Aorta (tissue), 5 donors: ENCODE results near the gene SMIM38. TPM values are rescaled to one million over a fixed set of nuclear protein-coding genes. Genes with fewer than 3 reads are reported as not detected.

Experiments used
- ATAC-seq: fragments of 200-7000 bp; cut with Tn5 transposase; one replicate; pipeline ENCODE4 v1.9.1; 2022; ENCODE audit warnings: moderate library complexity; ENCODE audit not compliant: low FRiP score
- DNase-seq, 2 donors: peaks; one replicate each; pipeline ENCODE4 v3.0.0-alpha.2; 2020
- H3K27ac ChIP-seq, 2 donors: one replicate each; pipeline ENCODE4 v1.5.1; 2013; ENCODE audit warnings: low read length in 2 of 2, mild to moderate bottlenecking in 2 of 2, moderate library complexity in 2 of 2, control low read depth in 1 of 2, inconsistent platforms in 1 of 2, low read depth in 1 of 2
- H3K27me3 ChIP-seq, 2 donors: one replicate each; pipeline ENCODE4 v1.6.1; 2013; ENCODE audit warnings: control low read depth in 1 of 2, low read length in 1 of 2, mild to moderate bottlenecking in 1 of 2, moderate library complexity in 1 of 2; ENCODE audit not compliant: insufficient read depth in 2 of 2, control insufficient read depth in 1 of 2
- H3K36me3 ChIP-seq, 2 donors: one replicate each; pipeline ENCODE4 v1.6.1; 2013; ENCODE audit warnings: control low read depth in 1 of 2, low read length in 1 of 2, mild to moderate bottlenecking in 1 of 2; ENCODE audit not compliant: insufficient read depth in 2 of 2, control insufficient read depth in 1 of 2
- H3K4me1 ChIP-seq, 2 donors: one replicate each; pipeline ENCODE4 v1.6.1; 2013; ENCODE audit warnings: low read length in 2 of 2, control low read depth in 1 of 2, mild to moderate bottlenecking in 1 of 2, moderate library complexity in 1 of 2; ENCODE audit not compliant: insufficient read depth in 2 of 2, control insufficient read depth in 1 of 2
- H3K4me3 ChIP-seq, 2 donors: one replicate each; pipeline ENCODE4 v1.5.1; 2013; ENCODE audit warnings: low read length in 2 of 2, control low read depth in 1 of 2, mild to moderate bottlenecking in 1 of 2
- H3K9me3 ChIP-seq: one replicate; pipeline ENCODE4 v1.6.1; 2013; ENCODE audit warnings: mild to moderate bottlenecking, low read length; ENCODE audit not compliant: control insufficient read depth
- WGBS, 2 donors: extraction: QIAGEN DNeasy Blood & Tissue Kit; methylation state at CpG; one replicate each; pipeline ENCODE4 v1.1.7; 2013; 5-methylcytosine and 5-hydroxymethylcytosine counted together
- intact Hi-C, 2 donors: fragments of 100-400 bp; cut with DNase I; formaldehyde crosslinking; loops; one replicate each; pipeline versions ENCODE4 v1.14.2 to v1.15.0; 2022
- long read RNA-seq, 2 donors: library from polyadenylated mRNA; unstranded; transcript quantifications; one replicate each; pipeline ENCODE4 v2.0.0, GENCODE V29; 2020 to 2021
- polyA plus RNA-seq, 2 donors: library from polyadenylated mRNA; stranded (reverse); fragments of 200-250 nt; gene quantifications; one replicate each; pipeline ENCODE4 v1.2.3, GENCODE V29; 2013
- total RNA-seq, 2 donors: library from RNA; stranded (reverse); fragmentation: NEBNext Ultra II Directional; extraction: Animal tissue kit (Norgen Biotek cat#: 25700); gene quantifications; one replicate each; pipeline ENCODE4 v1.2.1, GENCODE V29; 2021
- donor health status: healthy with polysubstance abuse.
- donor health status: Bipolar disorder and iron deficiency.
- donor health status: DM: no; HTN: no; CAD: no.
- donor health status: DM: no; HTN: no; CAD: no.
- donor health status: DM: yes; HTN: yes; CAD: no.

Gene SMIM38
- total RNA-seq = 1 to 10 TPM; 1.6 to 2.8 TPM
- under 1 TPM in 1 of 2 donors, not detected in 1; 0.56 TPM for polyA plus RNA-seq
- long read RNA-seq, donor 1, partial matches to known transcripts = 1 of 1 reads
- long read RNA-seq, donor 1, other reads (novel, unspliced or antisense) = 0 of 1 reads
- long read RNA-seq, donor 2 = 0 reads

- H3K4me1 ChIP-seq = no peaks in the 10 kb centered on the region
- WGBS, 2 donors = 89 to 93% methylated on average over 32 of the region's 32 CpGs
- no peaks in the 10 kb centered on the region for H3K27me3 ChIP-seq
- intact Hi-C loops = no loop called here
- ATAC-seq = no peak
- H3K9me3 ChIP-seq = no peaks in the 10 kb centered on the region
- no peak within 1 kb of the TSS for H3K27ac ChIP-seq
- no peak for DNase-seq
- H3K36me3 ChIP-seq = no peaks in the 10 kb centered on the region
- H3K4me3 ChIP-seq = no peak within 1 kb of the TSS
These were observed at the start of gene SMIM38 for GRCh38 chr11:69155302-69156234. TSS of gene SMIM38 (plus strand) at chr11:69155935. CDS start at chr11:69157847, 1,912 bp downstream.

GRCh38 chr11:69106031-69106811 lies 49.5 kb upstream of the SMIM38 start:
- no peaks in the 10 kb centered on the region for H3K9me3 ChIP-seq
- H3K36me3 ChIP-seq = no peaks in the 10 kb centered on the region
- 73 to 79% methylated on average over 23 of the region's 23 CpGs for WGBS, 2 donors
- intact Hi-C loops = loop anchor here in 1 of 2 donors (10.0 kb wide), 1 partner anchor 129 kb away; no protein-coding TSS in a partner anchor
- ATAC-seq (no peak), DNase-seq (peak in 1 of 2 donors; percentile 38)
- no peaks in the 10 kb centered on the region for H3K4me1 ChIP-seq
- no peak overlapping the region for H3K27ac ChIP-seq
- no peaks in the 10 kb centered on the region for H3K27me3 ChIP-seq
- no peak overlapping the region for H3K4me3 ChIP-seq

- no peaks in the 10 kb centered on the region for H3K4me1 ChIP-seq
- H3K4me3 ChIP-seq = no peak overlapping the region
- H3K27ac ChIP-seq = no peak overlapping the region
- no peaks in the 10 kb centered on the region for H3K27me3 ChIP-seq
- DNase-seq = peak in 1 of 2 donors; percentile 10
- no peak for ATAC-seq
- intact Hi-C loops = loop anchor here in 1 of 2 donors (10.0 kb wide), 1 partner anchor 127 kb away; no protein-coding TSS in a partner anchor
- H3K9me3 ChIP-seq = no peaks in the 10 kb centered on the region
- no peaks in the 10 kb centered on the region for H3K36me3 ChIP-seq
These were observed 48.3 kb upstream of the SMIM38 start for GRCh38 chr11:69107413-69107812.

GRCh38 chr11:69108030-69108429 lies 47.7 kb upstream of the SMIM38 start:
- 97% methylated on average over 7 of the region's 7 CpGs for WGBS, 2 donors
- Histone ChIP-seq H3K4me3 (no peak overlapping the region), H3K9me3 (no peaks in the 10 kb centered on the region), H3K27ac (no peak overlapping the region), H3K27me3 (no peaks in the 10 kb centered on the region), H3K36me3 (no peaks in the 10 kb centered on the region), H3K4me1 (no peaks in the 10 kb centered on the region)
- no peak for ATAC-seq
- intact Hi-C loops = loop anchor here in 1 of 2 donors (10.0 kb wide), 1 partner anchor 127 kb away; no protein-coding TSS in a partner anchor
- DNase-seq = peak; percentile 32 to 65

- ATAC-seq (no peak), DNase-seq (peak; percentile 16 to 33)
- 96 to 99% methylated on average over 5 of the region's 5 CpGs for WGBS, 2 donors
- Histone ChIP-seq H3K9me3 (no peaks in the 10 kb centered on the region), H3K27me3 (no peaks in the 10 kb centered on the region), H3K27ac (no peak overlapping the region), H3K4me3 (no peak overlapping the region), H3K4me1 (no peaks in the 10 kb centered on the region), H3K36me3 (no peaks in the 10 kb centered on the region)
- intact Hi-C loops = loop anchor here in 1 of 2 donors (10.0 kb wide), 1 partner anchor 126 kb away; no protein-coding TSS in a partner anchor
These were observed 47.2 kb upstream of the SMIM38 start for GRCh38 chr11:69108559-69108958.

- peak; percentile 14 to 39 for DNase-seq
- H3K27me3 ChIP-seq = no peaks in the 10 kb centered on the region
- no peak overlapping the region for H3K27ac ChIP-seq
- H3K4me1 ChIP-seq = no peaks in the 10 kb centered on the region
- ATAC-seq = no peak
- H3K4me3 ChIP-seq = no peak overlapping the region
- H3K9me3 ChIP-seq = no peaks in the 10 kb centered on the region
- intact Hi-C loops = loop anchor here in 1 of 2 donors (10.0 kb wide), 1 partner anchor 126 kb away; no protein-coding TSS in a partner anchor
- no peaks in the 10 kb centered on the region for H3K36me3 ChIP-seq
- WGBS, 2 donors = 94 to 95% methylated on average over 2 of the region's 2 CpGs
These were observed 46.6 kb upstream of the SMIM38 start for GRCh38 chr11:69109101-69109500.

GRCh38 chr11:69110451-69110850 lies 45.3 kb upstream of the SMIM38 start:
- DNase-seq (no peak), ATAC-seq (no peak)
- 96 to 97% methylated on average over 6 of the region's 6 CpGs for WGBS, 2 donors
- Histone ChIP-seq H3K4me3 (no peak overlapping the region), H3K9me3 (no peaks in the 10 kb centered on the region), H3K4me1 (no peaks in the 10 kb centered on the region), H3K27ac (no peak overlapping the region), H3K27me3 (no peaks in the 10 kb centered on the region), H3K36me3 (no peaks in the 10 kb centered on the region)
- intact Hi-C loops = no loop called here
